Lower leg skin (tissue), 3 donors: ENCODE results near the gene LRRC72.

Experiments
- CTCF ChIP-seq, 3 donors: fragments of 450-650 bp; IDR thresholded peaks; one replicate each; pipeline ENCODE4 v1.5.1; 2016; ENCODE audit warnings: antibody characterized with exemption in 3 of 3, mild to moderate bottlenecking in 3 of 3, moderate library complexity in 2 of 3
- POLR2A ChIP-seq, 2 donors: fragments of 450-650 bp; IDR thresholded peaks; one replicate each; pipeline ENCODE4 v1.6.1; 2016 to 2017; ENCODE audit warnings: antibody characterized with exemption in 2 of 2, mild to moderate bottlenecking in 1 of 2, moderate library complexity in 1 of 2

- no peak for TF ChIP-seq CTCF (IDR thresholded peaks at IDR 0.05)
- TF ChIP-seq POLR2A (IDR thresholded peaks at IDR 0.05), result no peak
These were observed 42.0 kb upstream of the LRRC72 start for GRCh38 chr7:16484453-16485158.
